B cell (primary cell): ENCODE results near the gene CCN5.

Source experiments
- CTCF ChIP-seq: fragments of 200-600 bp; IDR thresholded peaks from one replicate; pipeline ENCODE4 v1.8.0; 2022; ENCODE audit warnings: antibody characterized with exemption, mild to moderate bottlenecking
- EZH2 ChIP-seq: IDR thresholded peaks from 2 replicates; pipeline ENCODE4 v1.6.1; 2012; ENCODE audit warnings: borderline replicate concordance, low read depth, mild to moderate bottlenecking, moderate library complexity, low read length; ENCODE audit not compliant: insufficient read depth, poor library complexity, severe bottlenecking

- TF ChIP-seq CTCF: no peak
- TF ChIP-seq EZH2: no peak
These were observed 19.4 kb upstream of the CCN5 start for GRCh38 chr20:44695674-44696300.
